Smooth muscle cell (in vitro differentiated cells): Measurements from ENCODE around the gene YIF1B. TPM values are rescaled to one million over a fixed set of nuclear protein-coding genes. Genes with fewer than 3 reads are reported as not detected.
A peak's percentile ranks its signal among the peaks of the same experiment; 100 is the strongest.

Experiments
- DNase-seq: peaks from one replicate; lab custom pipeline; 2025; ENCODE audit not compliant: unreplicated experiment; lab: John Stamatoyannopoulos, UW
- H2AFZ ChIP-seq: fragments of 200-600 bp; sonication (generic); 2 replicates; pipeline ENCODE4 v1.6.0; 2016; ENCODE audit warnings: antibody characterized with exemption, low read depth, mild to moderate bottlenecking
- H3F3A ChIP-seq: fragments of 200-600 bp; sonication (generic); 2 replicates; pipeline ENCODE4 v1.6.0; 2017; ENCODE audit warnings: antibody characterized with exemption, low read depth
- H3K27ac ChIP-seq: fragments of 200-600 bp; sonication (generic); 2 replicates; pipeline ENCODE4 v1.5.1; 2016; ENCODE audit warnings: low read depth, mild to moderate bottlenecking
- H3K27me3 ChIP-seq: fragments of 200-600 bp; sonication (generic); 2 replicates; pipeline ENCODE4 v1.6.1; 2016; ENCODE audit warnings: low read depth, mild to moderate bottlenecking
- H3K36me3 ChIP-seq: fragments of 200-600 bp; sonication (generic); 2 replicates; pipeline ENCODE4 v1.5.1; 2016; ENCODE audit warnings: low read depth
- H3K4me1 ChIP-seq: fragments of 200-600 bp; sonication (generic); 2 replicates; pipeline ENCODE4 v1.5.1; 2016; ENCODE audit warnings: low read depth
- H3K4me2 ChIP-seq: fragments of 200-600 bp; sonication (generic); 2 replicates; pipeline ENCODE4 v1.6.0; 2016; ENCODE audit warnings: mild to moderate bottlenecking
- H3K4me3 ChIP-seq: fragments of 200-600 bp; sonication (generic); 2 replicates; pipeline ENCODE4 v1.5.1; 2016; ENCODE audit warnings: mild to moderate bottlenecking
- H3K79me2 ChIP-seq: fragments of 200-600 bp; sonication (generic); 2 replicates; pipeline ENCODE4 v1.6.0; 2016; ENCODE audit warnings: low read depth, mild to moderate bottlenecking
- H3K9ac ChIP-seq: fragments of 200-600 bp; sonication (generic); 2 replicates; pipeline ENCODE4 v1.6.0; 2016; ENCODE audit warnings: low read depth
- H3K9me3 ChIP-seq: fragments of 200-600 bp; sonication (generic); replicated peaks from 2 replicates; pipeline ENCODE4 v1.5.1; 2016; ENCODE audit warnings: low read depth
- H4K20me1 ChIP-seq: fragments of 200-600 bp; sonication (generic); 2 replicates; pipeline ENCODE4 v1.6.0; 2016; ENCODE audit warnings: low read depth
- CTCF ChIP-seq: fragments of 200-600 bp; sonication (generic); IDR thresholded peaks from 2 replicates; pipeline ENCODE4 v1.5.1; 2017; ENCODE audit warnings: borderline replicate concordance, mild to moderate bottlenecking, antibody characterized with exemption; ENCODE audit not compliant: insufficient read depth, poor library complexity, severe bottlenecking
- WGBS: methylation state at CpG from one replicate; pipeline ENCODE4 v1.1.7; 2016; ENCODE audit warnings: low lambda C conversion rate; 5-methylcytosine and 5-hydroxymethylcytosine counted together
- polyA plus RNA-seq: library from polyadenylated mRNA; unstranded; fragments of >200 nt; fragmentation: Nextera tagmentation; extraction: Ambion mirVana; gene quantifications from 2 replicates; pipeline ENCODE4 v1.2.1, GENCODE V29; 2016
- total RNA-seq: library from RNA; depleted of rRNA; stranded (reverse); fragments of >200 nt; gene quantifications from 2 replicates; pipeline ENCODE4 v1.2.3, GENCODE V29; 2014

Gene YIF1B
- total and polyA plus RNA-seq, 2 experiments from 2014 or later = 80.1 to 216 TPM

- no peaks in the 10 kb centered on the region for H3K9me3 ChIP-seq
- TF ChIP-seq CTCF = no peak
- H2AFZ ChIP-seq = peak overlapping the region; percentile 85
- no peaks in the 10 kb centered on the region for H3K79me2 ChIP-seq
- WGBS = under 1% methylated on average over 23 of the region's 52 CpGs
- H3K4me1 ChIP-seq = peaks cover 10% of the 10 kb centered on the region
- H3K27ac ChIP-seq = peak overlapping the region; percentile 58
- peak overlapping the region; percentile 86 for H3K4me3 ChIP-seq
- peak overlapping the region; percentile 32 for H3K9ac ChIP-seq
- no peaks in the 10 kb centered on the region for H3K27me3 ChIP-seq
- DNase-seq = peak; percentile 81
- H4K20me1 ChIP-seq = no peaks in the 10 kb centered on the region
- H3F3A ChIP-seq = no peaks in the 10 kb centered on the region
- peak overlapping the region; percentile 96 for H3K4me2 ChIP-seq
- no peaks in the 10 kb centered on the region for H3K36me3 ChIP-seq
These were observed 20.3 kb upstream of the YIF1B start for GRCh38 chr19:38335949-38336637.

- DNase-seq = no peak
- Histone ChIP-seq H3K4me3 (no peak overlapping the region), H3K4me1 (peaks cover 3% of the 10 kb centered on the region), H3K9me3 (no peaks in the 10 kb centered on the region), H3K36me3 (no peaks in the 10 kb centered on the region), H4K20me1 (no peaks in the 10 kb centered on the region), H3K79me2 (no peaks in the 10 kb centered on the region), H2AFZ (no peak overlapping the region), H3F3A (no peaks in the 10 kb centered on the region), H3K4me2 (no peak overlapping the region), H3K27me3 (no peaks in the 10 kb centered on the region), H3K9ac (no peak overlapping the region), H3K27ac (no peak overlapping the region)
- no peak for TF ChIP-seq CTCF
- 82% methylated on average over 9 of the region's 9 CpGs for WGBS
These were observed 17.5 kb upstream of the YIF1B start for GRCh38 chr19:38333245-38333644.

DNA sequence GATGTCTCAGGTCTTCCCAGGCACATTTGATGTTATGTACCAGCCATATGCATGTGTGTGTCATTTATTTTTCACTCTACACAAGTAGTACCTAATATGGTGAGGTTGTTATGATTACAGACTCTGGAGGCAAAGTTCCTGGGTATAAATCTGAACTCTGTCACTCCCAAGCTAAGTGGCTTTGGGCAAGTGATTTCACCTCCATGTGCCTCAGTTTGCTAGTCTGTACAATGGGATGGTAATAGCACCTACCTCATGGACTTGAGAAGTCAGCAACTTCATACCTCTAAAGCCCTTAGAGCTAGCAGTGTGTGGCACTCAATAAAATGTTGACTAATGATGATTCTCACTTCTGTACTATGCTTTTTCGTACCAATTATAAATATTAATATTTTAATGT is 16.0 kb upstream of the YIF1B start:
- no peak overlapping the region for H3K9ac ChIP-seq
- H2AFZ ChIP-seq = no peak overlapping the region
- no peak overlapping the region for H3K27ac ChIP-seq
- no peaks in the 10 kb centered on the region for H3K36me3 ChIP-seq
- H3K79me2 ChIP-seq = no peaks in the 10 kb centered on the region
- no peak for DNase-seq
- H3K4me1 ChIP-seq = no peaks in the 10 kb centered on the region
- no peak overlapping the region for H3K4me3 ChIP-seq
- H3K4me2 ChIP-seq = no peak overlapping the region
- H4K20me1 ChIP-seq = no peaks in the 10 kb centered on the region
- TF ChIP-seq CTCF = no peak
- WGBS = 90% methylated on average over 1 of the region's 1 CpG
- no peaks in the 10 kb centered on the region for H3K9me3 ChIP-seq
- no peaks in the 10 kb centered on the region for H3F3A ChIP-seq
- H3K27me3 ChIP-seq = no peaks in the 10 kb centered on the region

- H3F3A ChIP-seq = no peaks in the 10 kb centered on the region
- no peaks in the 10 kb centered on the region for H3K4me1 ChIP-seq
- no peak overlapping the region for H2AFZ ChIP-seq
- no peaks in the 10 kb centered on the region for H3K36me3 ChIP-seq
- no peaks in the 10 kb centered on the region for H3K79me2 ChIP-seq
- no peak overlapping the region for H3K9ac ChIP-seq
- H3K4me3 ChIP-seq = no peak overlapping the region
- DNase-seq = no peak
- no peak overlapping the region for H3K4me2 ChIP-seq
- H4K20me1 ChIP-seq = no peaks in the 10 kb centered on the region
- TF ChIP-seq CTCF = no peak
- no peaks in the 10 kb centered on the region for H3K9me3 ChIP-seq
- H3K27me3 ChIP-seq = no peaks in the 10 kb centered on the region
- WGBS = 97% methylated on average over 6 of the region's 7 CpGs
- no peak overlapping the region for H3K27ac ChIP-seq
These were observed 13.9 kb upstream of the YIF1B start for GRCh38 chr19:38329651-38330050.
